Parathyroid adenoma (tissue), 2 donors: ENCODE data around the gene XYLB.

ENCODE experiments used
- H2AFZ ChIP-seq: fragments of 300-600 bp; sonication (generic); one replicate; pipeline ENCODE4 v1.7.0; 2017; ENCODE audit warnings: antibody characterized with exemption, mild to moderate bottlenecking
- H3K27ac ChIP-seq: fragments of 300-600 bp; sonication (generic); one replicate; pipeline ENCODE4 v1.7.0; 2017
- H3K27me3 ChIP-seq: fragments of 300-600 bp; sonication (generic); one replicate; pipeline ENCODE4 v1.7.0; 2017; ENCODE audit warnings: low read length; ENCODE audit not compliant: control insufficient read depth, insufficient read depth
- H3K36me3 ChIP-seq: fragments of 300-600 bp; sonication (generic); one replicate; pipeline ENCODE4 v1.7.0; 2017; ENCODE audit warnings: low read length; ENCODE audit not compliant: control insufficient read depth, insufficient read depth
- H3K4me1 ChIP-seq: fragments of 300-600 bp; sonication (generic); one replicate; pipeline ENCODE4 v1.7.0; 2017; ENCODE audit warnings: control low read depth
- H3K4me2 ChIP-seq: fragments of 300-600 bp; sonication (generic); one replicate; pipeline ENCODE4 v1.7.0; 2017; ENCODE audit warnings: low read length
- H3K4me3 ChIP-seq: fragments of 300-600 bp; sonication (generic); one replicate; pipeline ENCODE4 v1.7.0; 2017; ENCODE audit warnings: low read depth, low read length
- H3K79me2 ChIP-seq: fragments of 300-600 bp; sonication (generic); one replicate; pipeline ENCODE4 v1.7.0; 2017; ENCODE audit warnings: control low read depth
- H3K9ac ChIP-seq: fragments of 300-600 bp; sonication (generic); one replicate; pipeline ENCODE4 v1.7.0; 2017; ENCODE audit warnings: mild to moderate bottlenecking
- H3K9me3 ChIP-seq: fragments of 300-600 bp; sonication (generic); one replicate; pipeline ENCODE4 v1.7.0; 2017; ENCODE audit warnings: low read length; ENCODE audit not compliant: control insufficient read depth
- CTCF ChIP-seq: fragments of 300-600 bp; sonication (generic); IDR thresholded peaks from one replicate; pipeline ENCODE4 v1.7.0; 2017; ENCODE audit warnings: antibody characterized with exemption, mild to moderate bottlenecking
- donor health status: primary hyperparathyroidism.

Gene XYLB

GRCh38 chr3:38379201-38379770 is 32.7 kb downstream of the XYLB start:
- Histone ChIP-seq H3K4me1 (no peaks in the 10 kb centered on the region), H3K4me3 (no peak overlapping the region), H3K9me3 (no peaks in the 10 kb centered on the region), H3K4me2 (no peak overlapping the region), H3K79me2 (no peaks in the 10 kb centered on the region), H3K9ac (no peak overlapping the region), H3K36me3 (no peaks in the 10 kb centered on the region), H3K27ac (no peak overlapping the region), H3K27me3 (no peaks in the 10 kb centered on the region), H2AFZ (no peak overlapping the region)
- TF ChIP-seq CTCF: no peak

GRCh38 chr3:38382506-38383080 is 36.0 kb downstream of the XYLB start:
- Histone ChIP-seq H3K4me1 (no peaks in the 10 kb centered on the region), H3K79me2 (no peaks in the 10 kb centered on the region), H3K9ac (no peak overlapping the region), H2AFZ (no peak overlapping the region), H3K4me3 (no peak overlapping the region), H3K27me3 (no peaks in the 10 kb centered on the region), H3K36me3 (no peaks in the 10 kb centered on the region), H3K9me3 (no peaks in the 10 kb centered on the region), H3K4me2 (no peak overlapping the region), H3K27ac (no peak overlapping the region)
- TF ChIP-seq CTCF: no peak

GRCh38 chr3:38383156-38383875 is 36.7 kb downstream of the XYLB start:
- no peak for TF ChIP-seq CTCF
- Histone ChIP-seq H3K4me2 (no peak overlapping the region), H3K27ac (no peak overlapping the region), H3K27me3 (no peaks in the 10 kb centered on the region), H2AFZ (no peak overlapping the region), H3K9ac (no peak overlapping the region), H3K4me1 (no peaks in the 10 kb centered on the region), H3K9me3 (no peaks in the 10 kb centered on the region), H3K36me3 (no peaks in the 10 kb centered on the region), H3K4me3 (no peak overlapping the region), H3K79me2 (no peaks in the 10 kb centered on the region)

GRCh38 chr3:38386992-38387750 is 40.6 kb downstream of the XYLB start:
- no peak for TF ChIP-seq CTCF
- H3K9ac ChIP-seq: no peak overlapping the region
- no peaks in the 10 kb centered on the region for H3K27me3 ChIP-seq
- H3K4me1 ChIP-seq: no peaks in the 10 kb centered on the region
- H3K27ac ChIP-seq: no peak overlapping the region
- no peak overlapping the region for H3K4me3 ChIP-seq
- no peaks in the 10 kb centered on the region for H3K9me3 ChIP-seq
- no peaks in the 10 kb centered on the region for H3K36me3 ChIP-seq
- H2AFZ ChIP-seq: no peak overlapping the region
- no peaks in the 10 kb centered on the region for H3K79me2 ChIP-seq
- no peak overlapping the region for H3K4me2 ChIP-seq
